ENCODE results near the gene CDK18.
A peak's percentile ranks its signal among the peaks of the same experiment; 100 is the strongest.

Gene CDK18

DNA sequence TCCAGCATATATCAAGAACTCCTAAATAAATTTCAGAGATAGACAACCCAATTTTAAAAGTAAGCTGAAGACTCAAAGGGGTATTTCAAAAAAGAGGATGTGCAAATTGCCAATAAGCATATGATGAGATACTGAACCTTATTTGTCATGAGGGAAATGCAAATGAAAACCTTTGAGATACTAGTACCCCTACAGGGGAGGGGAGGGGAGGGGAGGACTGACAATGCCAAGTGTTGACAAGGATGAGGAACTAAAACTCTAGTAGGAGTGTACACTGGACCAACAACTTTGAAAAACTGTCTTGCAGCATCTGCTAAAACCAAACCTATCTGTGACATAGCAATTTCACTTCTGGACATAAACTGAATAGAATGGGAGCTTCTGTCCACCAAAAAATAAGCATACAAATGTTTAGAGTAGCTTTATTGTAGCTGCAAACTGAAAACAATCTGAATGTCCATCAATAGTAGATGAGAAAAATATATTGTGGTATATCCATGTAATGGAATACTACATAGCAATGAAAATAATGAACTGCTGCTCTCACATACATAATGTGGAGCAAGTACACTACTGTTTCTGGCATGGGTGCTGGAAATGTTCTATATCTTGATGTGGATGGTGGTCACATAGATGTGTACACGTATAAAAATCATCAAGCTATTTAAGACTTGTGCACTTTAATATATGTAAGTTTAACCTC, 57.2 kb downstream of the CDK18 start:
- Histone ChIP-seq H3K4me3 (ENCODE audit: insufficient read length, low read depth) (no peak overlapping the region), H3K4me1 (ENCODE audit: insufficient read depth, insufficient read length) (no peaks in the 10 kb centered on the region), H3K36me3 (ENCODE audit: insufficient read depth, insufficient read length, low read length) (no peaks in the 10 kb centered on the region), H3K9me3 (ENCODE audit: insufficient read depth, low read length) (peaks cover 23% of the 10 kb centered on the region), H3K9ac (ENCODE audit: insufficient read length, low read depth) (no peak overlapping the region), H3K27me3 (ENCODE audit: insufficient read depth, insufficient read length) (peaks cover 5% of the 10 kb centered on the region)
- no peak for DNase-seq (ENCODE audit: low read depth, low spot score)
- TF ChIP-seq SUZ12 (IDR thresholded peaks at IDR 0.05; ENCODE audit: extremely low read depth, insufficient read depth, insufficient read length) (no peak), ZNF274 (IDR thresholded peaks at IDR 0.05; ENCODE audit: low read depth, low read length) (no peak), YY1 (IDR thresholded peaks at IDR 0.05; ENCODE audit: insufficient read depth, insufficient read length) (no peak)

DNA sequence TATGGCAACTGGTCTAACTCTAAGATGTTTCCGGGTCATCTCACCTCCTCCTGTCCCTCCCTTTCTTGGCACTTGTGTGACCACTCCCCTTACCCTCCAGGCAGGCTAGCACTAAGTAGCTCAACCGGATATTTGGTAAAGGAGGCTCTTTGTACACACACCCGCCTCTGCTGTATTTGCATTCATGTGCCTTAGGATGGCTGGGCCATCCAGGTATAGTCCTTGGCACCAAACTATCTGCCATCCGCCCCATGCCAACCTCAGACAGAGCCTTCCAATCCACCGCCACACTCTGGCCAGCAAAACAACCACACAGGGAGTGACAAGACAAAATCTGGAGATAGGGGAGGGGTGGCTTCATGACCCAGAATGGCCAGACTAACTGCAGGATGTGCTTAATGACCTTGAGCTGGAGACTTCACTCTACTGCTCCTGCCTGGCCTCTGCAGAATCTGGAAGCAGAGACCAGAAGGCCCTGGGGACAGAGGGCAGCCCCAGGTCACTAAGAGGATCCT, 59.5 kb downstream of the CDK18 start:
- TF ChIP-seq YY1 (IDR thresholded peaks at IDR 0.05; ENCODE audit: insufficient read depth, insufficient read length) (no peak), SUZ12 (IDR thresholded peaks at IDR 0.05; ENCODE audit: extremely low read depth, insufficient read depth, insufficient read length) (no peak), ZNF274 (IDR thresholded peaks at IDR 0.05; ENCODE audit: low read depth, low read length) (no peak)
- no peak for DNase-seq (ENCODE audit: low read depth, low spot score)
- Histone ChIP-seq H3K4me1 (ENCODE audit: insufficient read depth, insufficient read length) (no peaks in the 10 kb centered on the region), H3K27me3 (ENCODE audit: insufficient read depth, insufficient read length) (peaks cover 28% of the 10 kb centered on the region), H3K36me3 (ENCODE audit: insufficient read depth, insufficient read length, low read length) (no peaks in the 10 kb centered on the region), H3K4me3 (ENCODE audit: insufficient read length, low read depth) (no peak overlapping the region), H3K9me3 (ENCODE audit: insufficient read depth, low read length) (peaks cover 23% of the 10 kb centered on the region), H3K9ac (ENCODE audit: insufficient read length, low read depth) (no peak overlapping the region)

DNA sequence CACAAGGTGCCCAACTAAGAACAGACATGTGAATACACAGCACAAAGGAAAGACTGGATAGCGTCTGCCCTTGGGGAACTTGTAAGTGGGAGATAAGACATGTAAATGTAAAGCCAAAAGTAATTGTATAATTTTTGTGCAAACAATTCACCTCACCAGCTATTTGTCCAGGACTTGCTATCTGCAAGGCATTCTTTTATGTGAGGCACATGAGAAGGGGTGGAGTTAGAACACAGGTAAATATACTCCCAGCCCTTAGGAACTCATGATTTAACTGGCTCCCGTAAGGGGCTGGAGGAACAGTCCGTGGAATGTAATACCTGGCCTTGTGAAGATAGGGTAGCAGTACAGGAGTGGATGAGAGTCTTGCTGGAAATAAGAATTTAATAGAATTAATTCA, 61.3 kb downstream of the CDK18 start:
- Histone ChIP-seq H3K9ac (ENCODE audit: insufficient read length, low read depth) (no peak overlapping the region), H3K27me3 (ENCODE audit: insufficient read depth, insufficient read length) (peaks cover 44% of the 10 kb centered on the region), H3K36me3 (ENCODE audit: insufficient read depth, insufficient read length, low read length) (no peaks in the 10 kb centered on the region), H3K9me3 (ENCODE audit: insufficient read depth, low read length) (peaks cover 15% of the 10 kb centered on the region), H3K4me1 (ENCODE audit: insufficient read depth, insufficient read length) (peaks cover 4% of the 10 kb centered on the region), H3K4me3 (ENCODE audit: insufficient read length, low read depth) (no peak overlapping the region)
- TF ChIP-seq YY1 (IDR thresholded peaks at IDR 0.05; ENCODE audit: insufficient read depth, insufficient read length): no peak
- no peak for TF ChIP-seq SUZ12 (IDR thresholded peaks at IDR 0.05; ENCODE audit: extremely low read depth, insufficient read depth, insufficient read length)
- no peak for TF ChIP-seq ZNF274 (IDR thresholded peaks at IDR 0.05; ENCODE audit: low read depth, low read length)
- DNase-seq (ENCODE audit: low read depth, low spot score): no peak

DNA sequence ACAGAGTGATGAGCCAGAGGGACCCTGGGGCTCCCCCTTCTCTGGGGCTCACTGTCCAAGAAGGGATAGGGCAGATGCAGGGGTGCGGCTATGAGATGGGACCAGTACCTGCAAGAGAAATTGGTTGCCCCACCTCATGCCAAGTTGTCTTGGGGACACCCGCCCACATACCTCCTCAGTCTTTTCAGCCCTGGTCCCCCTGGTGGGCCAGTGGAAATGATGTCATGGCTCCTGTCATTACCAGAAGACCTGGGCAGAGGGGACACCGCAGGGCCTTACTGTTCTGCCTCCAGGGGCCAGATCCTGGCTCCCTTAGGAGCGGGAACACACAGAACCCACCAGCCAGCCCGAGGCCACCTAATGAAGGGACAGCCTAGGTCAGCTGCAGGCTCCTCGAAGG, 63.2 kb downstream of the CDK18 start:
- Histone ChIP-seq H3K4me3 (ENCODE audit: insufficient read length, low read depth) (no peak overlapping the region), H3K9ac (ENCODE audit: insufficient read length, low read depth) (no peak overlapping the region), H3K4me1 (ENCODE audit: insufficient read depth, insufficient read length) (peaks cover 7% of the 10 kb centered on the region), H3K27me3 (ENCODE audit: insufficient read depth, insufficient read length) (peaks cover 52% of the 10 kb centered on the region), H3K9me3 (ENCODE audit: insufficient read depth, low read length) (no peaks in the 10 kb centered on the region), H3K36me3 (ENCODE audit: insufficient read depth, insufficient read length, low read length) (no peaks in the 10 kb centered on the region)
- no peak for DNase-seq (ENCODE audit: low read depth, low spot score)
- TF ChIP-seq SUZ12 (IDR thresholded peaks at IDR 0.05; ENCODE audit: extremely low read depth, insufficient read depth, insufficient read length): no peak
- TF ChIP-seq ZNF274 (IDR thresholded peaks at IDR 0.05; ENCODE audit: low read depth, low read length): no peak
- TF ChIP-seq YY1 (IDR thresholded peaks at IDR 0.05; ENCODE audit: insufficient read depth, insufficient read length): no peak

DNA sequence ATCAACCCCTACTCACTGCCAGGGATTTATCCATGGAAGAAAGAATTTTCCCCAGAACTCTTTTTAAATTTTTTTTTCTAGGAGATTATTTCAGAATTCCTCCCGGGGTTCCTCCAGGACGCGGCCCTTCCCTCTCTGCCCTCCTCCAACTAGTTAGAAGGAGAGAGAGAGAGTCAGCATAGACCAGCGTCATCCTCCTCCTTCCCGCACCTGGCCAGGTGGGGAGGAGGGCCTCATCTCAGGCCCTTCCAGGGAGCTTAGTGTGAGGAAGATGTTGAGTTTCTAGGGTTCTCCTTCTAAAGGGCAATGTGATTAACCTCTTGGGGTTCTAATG, 63.6 kb downstream of the CDK18 start:
- Histone ChIP-seq H3K27me3 (ENCODE audit: insufficient read depth, insufficient read length) (peaks cover 52% of the 10 kb centered on the region), H3K4me3 (ENCODE audit: insufficient read length, low read depth) (no peak overlapping the region), H3K36me3 (ENCODE audit: insufficient read depth, insufficient read length, low read length) (no peaks in the 10 kb centered on the region), H3K9me3 (ENCODE audit: insufficient read depth, low read length) (no peaks in the 10 kb centered on the region), H3K4me1 (ENCODE audit: insufficient read depth, insufficient read length) (peaks cover 7% of the 10 kb centered on the region), H3K9ac (ENCODE audit: insufficient read length, low read depth) (no peak overlapping the region)
- TF ChIP-seq SUZ12 (IDR thresholded peaks at IDR 0.05; ENCODE audit: extremely low read depth, insufficient read depth, insufficient read length) (no peak), ZNF274 (IDR thresholded peaks at IDR 0.05; ENCODE audit: low read depth, low read length) (no peak), YY1 (IDR thresholded peaks at IDR 0.05; ENCODE audit: insufficient read depth, insufficient read length) (no peak)
- no peak for DNase-seq (ENCODE audit: low read depth, low spot score)

DNA sequence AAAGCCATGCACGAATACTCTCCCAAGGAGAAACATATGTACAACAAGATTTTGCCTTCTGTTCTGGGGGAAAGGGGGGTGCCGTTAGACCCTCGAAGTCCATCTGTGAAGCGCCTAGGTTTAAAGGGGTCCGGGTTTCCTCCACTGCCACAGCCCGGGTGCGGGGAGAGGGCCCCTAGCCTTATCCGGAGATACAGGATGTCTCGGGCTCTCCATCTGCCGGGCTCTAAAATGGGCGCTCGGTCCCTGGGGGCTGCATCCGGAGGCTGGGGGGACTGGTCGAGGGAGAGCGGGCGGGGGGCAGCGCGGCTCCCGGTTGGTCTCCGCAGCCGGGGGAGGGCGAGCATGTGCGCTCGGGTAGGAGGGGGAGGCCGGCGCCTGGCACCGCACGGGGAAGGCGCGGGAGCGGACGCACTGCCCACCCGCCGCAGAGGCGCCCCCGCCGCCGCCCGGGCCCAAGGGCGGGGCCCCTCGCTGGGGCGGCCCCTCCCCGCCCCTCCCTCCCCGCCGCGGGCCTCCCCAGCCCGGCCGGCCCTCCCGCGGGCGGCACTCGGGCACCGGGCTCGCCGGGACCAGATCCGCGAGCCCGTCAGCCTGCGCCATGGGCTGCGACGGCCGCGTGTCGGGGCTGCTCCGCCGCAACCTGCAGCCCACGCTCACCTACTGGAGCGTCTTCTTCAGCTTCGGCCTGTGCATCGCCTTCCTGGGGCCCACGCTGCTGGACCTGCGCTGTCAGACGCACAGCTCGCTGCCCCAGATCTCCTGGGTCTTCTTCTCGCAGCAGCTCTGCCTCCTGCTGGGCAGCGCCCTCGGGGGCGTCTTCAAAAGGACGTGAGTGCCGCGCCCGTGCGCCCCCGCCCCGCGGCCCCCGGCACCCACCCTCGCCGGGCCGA, 64.2 kb downstream of the CDK18 start:
- H3K4me3 ChIP-seq (ENCODE audit: insufficient read length, low read depth): peak overlapping the region; percentile 58
- peaks cover 52% of the 10 kb centered on the region for H3K27me3 ChIP-seq (ENCODE audit: insufficient read depth, insufficient read length)
- H3K4me1 ChIP-seq (ENCODE audit: insufficient read depth, insufficient read length): peaks cover 7% of the 10 kb centered on the region
- no peaks in the 10 kb centered on the region for H3K36me3 ChIP-seq (ENCODE audit: insufficient read depth, insufficient read length, low read length)
- no peak for DNase-seq (ENCODE audit: low read depth, low spot score)
- peak overlapping the region; percentile 75 for H3K9ac ChIP-seq (ENCODE audit: insufficient read length, low read depth)
- TF ChIP-seq SUZ12 (IDR thresholded peaks at IDR 0.05; ENCODE audit: extremely low read depth, insufficient read depth, insufficient read length): peak; percentile 78
- TF ChIP-seq YY1 (IDR thresholded peaks at IDR 0.05; ENCODE audit: insufficient read depth, insufficient read length): no peak
- no peak for TF ChIP-seq ZNF274 (IDR thresholded peaks at IDR 0.05; ENCODE audit: low read depth, low read length)
- H3K9me3 ChIP-seq (ENCODE audit: insufficient read depth, low read length): no peaks in the 10 kb centered on the region

Measured in NT2/D1 (cell line).